ENCODE data around the gene COPS3.
A peak's percentile ranks its signal among the peaks of the same experiment; 100 is the strongest.

Gene COPS3

DNA sequence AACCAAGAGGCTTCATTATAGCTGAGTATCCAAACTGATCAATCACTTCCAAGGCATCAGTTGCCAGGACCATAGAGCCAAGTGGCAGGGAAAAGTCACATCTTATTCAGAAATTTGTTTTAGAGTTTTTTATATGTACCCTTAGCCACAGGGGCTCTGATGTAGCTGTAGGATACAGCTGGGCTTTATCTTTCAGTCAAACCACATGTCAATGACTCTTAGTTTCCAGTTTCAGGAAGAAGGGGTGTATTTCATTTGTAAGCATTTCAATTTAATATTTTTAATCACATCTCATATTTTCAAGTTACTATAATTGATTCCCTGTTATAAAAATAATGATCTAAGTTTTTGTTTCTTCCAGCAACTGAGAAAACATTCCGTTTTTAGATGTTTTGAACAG lies 41.2 kb downstream of the COPS3 start:
- DNase-seq, result no peak

DNA sequence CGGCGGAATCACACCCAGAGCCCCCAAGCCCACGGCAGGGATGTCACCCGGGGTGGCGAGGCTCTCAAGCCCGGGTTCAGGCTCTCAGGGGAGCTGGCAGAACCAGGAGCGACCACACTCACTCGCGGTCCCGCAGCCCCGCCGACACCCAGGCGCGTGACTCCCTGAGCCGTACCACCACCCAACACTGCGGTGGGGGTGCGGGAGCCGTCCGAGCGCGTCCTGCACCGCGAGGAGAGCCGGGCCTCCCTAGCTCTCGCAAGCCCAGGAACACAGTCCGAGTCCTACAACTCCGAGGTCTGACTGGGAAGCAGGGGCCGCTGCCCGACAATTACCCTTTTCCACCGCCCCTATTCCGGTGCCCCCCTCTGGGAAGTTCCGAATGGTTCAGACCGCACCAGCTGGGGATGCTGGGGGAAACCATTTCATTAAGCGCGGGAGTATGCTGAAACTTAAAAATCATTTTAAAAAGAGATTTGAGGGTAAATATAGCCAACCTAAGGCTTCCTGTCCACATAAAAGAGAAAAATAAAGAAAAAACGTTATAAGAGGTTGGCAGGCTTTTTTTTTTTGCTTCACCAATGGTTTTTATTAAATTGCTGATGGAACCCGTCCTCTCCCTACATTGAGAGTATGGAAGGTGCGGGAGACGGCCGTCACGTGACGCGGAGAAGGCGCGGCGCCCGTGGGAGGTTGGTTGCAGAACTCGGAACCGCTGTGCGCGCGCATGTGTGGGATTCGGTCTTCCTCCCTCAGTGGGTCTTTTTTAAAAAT lies 43.8 kb downstream of the COPS3 start, which contains the start of gene FLCN:
Gene FLCN, minus strand, starts transcription at position 143 of the 774 bp plus-strand sequence. CDS start 9,031 bp downstream, outside the sequence.
- DNase-seq, result peak; percentile 92

DNA sequence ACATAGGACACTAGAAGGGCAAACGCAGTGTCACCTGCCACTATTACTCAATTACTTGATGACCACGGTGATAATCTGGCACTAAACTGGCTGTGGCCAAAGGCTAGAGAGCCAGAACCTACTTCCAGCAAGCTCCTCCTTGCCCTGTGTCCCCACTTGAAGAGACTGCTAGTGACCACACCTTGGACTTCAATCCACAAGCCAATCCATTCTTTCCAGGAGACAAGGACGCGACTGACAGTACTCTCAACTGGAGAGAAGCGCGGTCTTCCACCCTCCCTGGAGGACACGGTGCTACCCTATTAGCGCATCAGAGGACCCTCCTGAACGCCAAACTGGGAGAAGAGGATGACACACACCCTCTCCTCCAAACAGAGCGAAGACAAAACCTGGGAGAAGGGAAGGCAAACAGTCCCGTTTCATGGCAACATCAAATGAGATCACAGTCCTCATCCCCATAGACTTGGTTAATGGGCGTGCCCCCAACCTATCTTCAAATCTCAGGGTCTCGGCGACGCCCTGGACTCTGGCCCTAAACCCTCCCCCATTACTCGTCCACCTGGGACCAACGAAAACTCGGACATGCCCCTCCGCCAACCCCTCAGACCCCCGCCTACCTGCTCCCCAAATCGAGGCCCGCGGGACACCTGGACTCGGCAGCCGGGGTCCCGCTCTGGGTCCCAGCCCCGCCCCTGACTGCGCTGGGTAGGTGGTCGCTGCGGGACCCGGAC lies 44.6 kb downstream of the COPS3 start:
- DNase-seq, result peak; percentile 31

GRCh38 chr17:17235212-17236174 lies 45.6 kb downstream of the COPS3 start:
- DNase-seq, result no peak

GRCh38 chr17:17232303-17232621 lies 48.8 kb downstream of the COPS3 start:
- DNase-seq, result no peak

DNA sequence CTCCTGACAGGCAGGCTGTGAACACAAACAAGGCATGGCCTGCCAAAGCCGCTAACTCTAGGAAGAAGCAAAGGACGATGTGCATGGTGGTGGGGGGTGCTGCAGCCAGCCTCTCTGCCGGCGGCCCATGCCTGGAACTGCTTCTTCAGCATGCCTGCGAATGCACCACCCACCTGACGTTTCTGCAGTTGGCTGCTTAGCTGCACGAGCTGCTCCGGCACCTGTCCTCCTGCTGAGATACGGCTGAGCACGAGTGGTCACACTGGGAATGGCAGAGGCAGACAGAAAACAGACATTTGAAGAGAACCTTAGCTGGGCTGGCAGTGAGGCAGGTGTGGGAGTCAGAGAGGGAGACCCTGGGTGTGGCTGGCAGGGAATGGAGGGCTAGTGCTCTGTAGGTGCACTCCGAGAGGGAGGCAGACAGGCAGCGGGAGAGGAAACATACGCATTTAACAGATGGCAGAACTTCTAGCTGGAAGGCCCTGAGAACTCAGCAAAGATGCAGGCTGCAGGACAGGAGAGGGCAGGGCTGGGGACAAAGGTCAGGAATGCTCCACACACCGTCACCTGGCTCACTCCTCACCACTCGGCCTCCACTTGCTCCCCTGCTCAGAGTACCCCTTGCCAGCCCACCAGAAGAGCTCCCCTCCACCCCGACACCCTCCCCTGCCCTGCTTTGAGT lies 49.3 kb downstream of the COPS3 start:
- no peak for DNase-seq

- no peak for DNase-seq
Measured at GRCh38 chr17:17229416-17230384, 51.3 kb downstream of the COPS3 start.

DNA sequence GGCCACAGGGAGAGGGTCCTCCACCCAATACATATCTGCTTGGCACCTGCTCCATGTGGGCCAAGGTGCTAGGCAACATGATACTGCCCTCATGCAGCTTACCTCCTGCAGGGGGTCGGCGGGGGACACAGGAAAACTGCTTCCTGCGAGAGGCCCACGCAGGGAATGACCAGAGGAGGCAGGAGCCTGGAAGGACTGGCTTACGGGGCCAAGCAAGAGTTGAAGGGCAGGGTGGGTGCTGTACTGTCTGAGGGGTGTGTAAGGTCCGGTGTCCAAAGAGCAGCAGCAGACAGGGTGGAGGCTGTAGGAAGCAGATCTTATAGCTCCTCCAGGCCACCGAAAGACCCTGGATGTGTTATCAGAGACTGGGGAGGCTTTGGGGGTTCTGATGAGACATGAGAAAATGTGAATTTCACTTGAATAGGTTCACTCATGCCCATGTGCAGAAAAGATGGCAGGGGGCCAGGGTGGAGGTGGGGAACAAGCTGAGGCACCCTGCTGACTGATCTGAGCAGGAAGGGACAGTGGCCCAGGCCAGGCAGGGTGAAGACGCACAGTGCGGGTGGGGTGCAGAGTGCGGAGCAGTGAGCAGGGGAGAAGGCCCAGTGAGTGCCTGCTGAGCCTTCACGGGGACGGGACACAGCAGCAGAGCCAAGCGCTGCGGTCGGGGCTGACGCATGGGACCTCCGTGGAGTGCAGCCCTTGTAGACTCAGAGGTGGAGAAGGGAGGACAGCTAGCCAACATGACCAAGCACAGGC lies 52.3 kb downstream of the COPS3 start:
- DNase-seq, result no peak

- no peak for DNase-seq
Measured at GRCh38 chr17:17227608-17228520, 53.2 kb downstream of the COPS3 start.

DNA sequence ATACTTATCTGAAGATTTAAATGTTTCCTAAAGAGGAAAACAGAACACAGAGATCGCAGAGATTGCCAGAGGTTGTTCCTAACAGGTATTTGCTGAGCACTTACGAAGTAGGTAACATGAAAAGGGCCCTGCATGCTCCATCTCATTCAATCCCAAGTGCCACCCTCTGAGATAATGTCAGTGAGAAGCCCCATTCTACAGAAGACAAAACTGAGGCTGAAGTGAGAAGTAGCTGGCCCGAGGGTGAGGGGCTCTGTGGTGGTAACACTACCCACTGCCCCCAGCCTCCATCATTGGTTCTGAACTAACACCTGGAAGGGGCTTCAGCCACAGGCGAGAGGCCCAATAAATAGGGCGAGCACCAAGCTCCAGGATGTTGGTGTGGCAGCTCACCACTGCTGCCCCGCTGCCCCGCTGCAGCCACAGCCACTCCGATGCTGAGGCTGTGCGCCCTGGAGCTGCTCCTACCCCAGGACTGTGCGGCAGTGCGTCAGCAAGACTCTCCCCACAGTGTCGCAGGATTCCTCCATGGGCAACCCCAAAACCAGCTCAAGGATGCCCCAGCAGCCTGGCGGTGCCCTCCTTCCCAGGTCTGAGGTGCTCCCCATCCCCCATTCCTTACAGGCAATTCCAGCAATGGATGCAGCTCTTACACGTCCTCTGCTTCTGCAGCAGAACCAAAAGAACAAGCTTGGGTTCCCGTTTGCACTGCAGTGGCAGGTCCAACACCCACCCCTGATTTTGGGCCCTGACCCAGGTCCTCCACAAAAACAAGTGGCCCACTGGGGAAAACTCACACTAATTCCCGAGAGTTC lies 54.4 kb downstream of the COPS3 start:
- DNase-seq, result no peak

- DNase-seq, result no peak
Measured at GRCh38 chr17:17225901-17226300, 55.1 kb downstream of the COPS3 start.

DNA sequence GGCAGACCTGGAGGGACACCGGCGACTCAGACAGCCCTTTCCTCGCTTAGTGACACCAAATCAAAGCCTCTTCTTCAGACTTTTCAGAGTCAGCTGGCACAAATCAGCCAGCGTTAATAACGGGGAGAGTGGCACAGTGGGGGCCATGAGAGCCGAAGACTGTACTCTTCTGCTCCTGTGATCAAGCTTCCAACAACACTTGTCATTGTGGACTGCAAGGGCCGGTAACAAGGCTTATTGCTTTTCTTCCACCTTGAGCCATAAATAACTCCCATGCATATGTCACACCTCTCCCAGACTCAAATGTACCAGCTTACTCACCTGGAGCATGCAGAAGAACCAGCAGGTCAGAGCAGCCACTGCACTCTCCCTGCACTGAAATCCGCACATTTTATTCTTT lies 56.9 kb downstream of the COPS3 start:
- DNase-seq, result no peak

DNA sequence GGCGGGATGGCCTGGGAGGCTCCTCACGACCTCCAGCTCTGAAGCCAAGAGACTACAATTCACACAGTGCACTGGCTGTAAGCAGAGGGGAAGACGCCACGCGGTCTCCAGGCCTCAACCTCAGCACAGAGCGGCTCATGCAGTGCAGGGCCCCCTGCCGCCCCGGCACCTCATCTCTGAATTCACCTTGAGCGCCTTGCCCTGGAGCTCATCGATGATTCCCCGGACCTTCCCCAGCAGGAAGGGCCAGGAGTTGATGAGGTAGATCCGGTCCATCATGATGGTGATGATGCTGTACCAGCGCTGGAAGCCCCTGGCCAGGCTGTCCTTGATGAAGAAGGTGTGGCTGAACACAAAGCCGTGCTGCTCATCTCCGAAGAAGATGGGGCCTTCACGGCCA lies 57.3 kb downstream of the COPS3 start:
- no peak for DNase-seq

GRCh38 chr17:17221329-17221728 lies 59.7 kb downstream of the COPS3 start:
- DNase-seq, result no peak

GRCh38 chr17:17220529-17220928 lies 60.5 kb downstream of the COPS3 start:
- DNase-seq, result no peak

DNA sequence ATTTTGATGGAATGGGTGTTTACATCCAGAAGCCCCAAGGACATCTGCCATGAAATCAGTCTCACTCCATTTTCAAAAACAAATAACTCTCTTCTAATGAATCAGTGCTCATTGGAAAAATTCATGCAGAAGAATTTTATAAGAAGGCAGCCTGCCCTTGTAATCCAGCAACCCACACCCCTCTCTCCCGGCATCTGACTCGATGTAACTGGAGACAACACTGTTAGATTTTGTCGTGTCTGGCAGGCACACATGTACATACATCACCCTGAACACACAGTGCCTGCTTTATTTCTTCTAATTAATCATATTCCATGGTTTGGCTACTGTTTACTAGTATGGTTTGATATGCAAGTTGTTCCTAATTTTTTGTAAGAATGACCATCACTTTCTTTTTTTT lies 63.1 kb downstream of the COPS3 start:
- DNase-seq, result no peak

- DNase-seq, result no peak
Measured at GRCh38 chr17:17216776-17217175, 64.3 kb downstream of the COPS3 start.

DNA sequence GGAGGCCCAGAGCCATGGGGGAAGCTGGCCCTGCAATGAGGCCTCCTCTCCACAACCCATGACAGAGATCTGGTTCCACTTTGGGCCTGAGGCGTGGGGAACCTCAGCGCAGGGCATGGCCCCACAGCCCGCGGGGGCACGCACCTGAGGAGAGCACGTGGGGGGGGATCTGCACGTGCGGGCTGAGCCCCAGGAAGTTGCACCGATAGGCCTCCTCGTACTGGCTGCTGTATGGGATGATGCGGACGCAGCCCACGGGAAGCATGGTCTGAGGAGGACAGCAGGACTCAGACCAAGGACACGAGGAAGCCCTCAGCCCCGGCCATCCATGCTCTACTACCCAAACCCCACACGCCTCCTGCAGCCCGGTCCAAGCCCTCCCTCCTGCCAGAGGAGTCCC lies 64.8 kb downstream of the COPS3 start:
- no peak for DNase-seq

GRCh38 chr17:17215575-17215974 lies 65.5 kb downstream of the COPS3 start:
- DNase-seq, result no peak
